Measurements from ENCODE around the gene MAP2K7. TPM values are rescaled to one million over a fixed set of nuclear protein-coding genes. Genes with fewer than 3 reads are reported as not detected.

Gene MAP2K7
- total and polyA plus RNA-seq, 2 of the 4 experiments (the other 2 are of a cell fraction), result 4.1 to 15.6 TPM

- TF ChIP-seq CHD1 (IDR thresholded peaks at IDR 0.05; ENCODE audit: low read depth, low read length) (no peak), CEBPB (IDR thresholded peaks at IDR 0.05; ENCODE audit: low read depth, low read length) (no peak), FOS (IDR thresholded peaks at IDR 0.05; ENCODE audit: low read depth, low read length) (no peak), RAD21 (IDR thresholded peaks at IDR 0.05; ENCODE audit: low read length) (no peak; the same call in 1 of the 2 replicates)
- TF ChIP-seq, protein P1, sequence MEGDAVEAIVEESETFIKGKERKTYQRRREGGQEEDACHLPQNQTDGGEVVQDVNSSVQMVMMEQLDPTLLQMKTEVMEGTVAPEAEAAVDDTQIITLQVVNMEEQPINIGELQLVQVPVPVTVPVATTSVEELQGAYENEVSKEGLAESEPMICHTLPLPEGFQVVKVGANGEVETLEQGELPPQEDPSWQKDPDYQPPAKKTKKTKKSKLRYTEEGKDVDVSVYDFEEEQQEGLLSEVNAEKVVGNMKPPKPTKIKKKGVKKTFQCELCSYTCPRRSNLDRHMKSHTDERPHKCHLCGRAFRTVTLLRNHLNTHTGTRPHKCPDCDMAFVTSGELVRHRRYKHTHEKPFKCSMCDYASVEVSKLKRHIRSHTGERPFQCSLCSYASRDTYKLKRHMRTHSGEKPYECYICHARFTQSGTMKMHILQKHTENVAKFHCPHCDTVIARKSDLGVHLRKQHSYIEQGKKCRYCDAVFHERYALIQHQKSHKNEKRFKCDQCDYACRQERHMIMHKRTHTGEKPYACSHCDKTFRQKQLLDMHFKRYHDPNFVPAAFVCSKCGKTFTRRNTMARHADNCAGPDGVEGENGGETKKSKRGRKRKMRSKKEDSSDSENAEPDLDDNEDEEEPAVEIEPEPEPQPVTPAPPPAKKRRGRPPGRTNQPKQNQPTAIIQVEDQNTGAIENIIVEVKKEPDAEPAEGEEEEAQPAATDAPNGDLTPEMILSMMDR (conservative IDR thresholded peaks at IDR 0.05; ENCODE audit: low read depth, low read length), result no peak
Measured at GRCh38 chr19:7871437-7872305, 32.0 kb upstream of the MAP2K7 start (continued).
